Osteoblast (primary cell): ENCODE data around the gene OGFRL1. TPM values are rescaled to one million over a fixed set of nuclear protein-coding genes. Genes with fewer than 3 reads are reported as not detected.
A peak's percentile ranks its signal among the peaks of the same experiment; 100 is the strongest.

Experiments used
- DNase-seq: peaks from one replicate; pipeline ENCODE4 v3.0.0; 2011; ENCODE audit warnings: low spot score, mixed read lengths; ENCODE audit not compliant: insufficient read length; ENCODE audit errors: missing footprints
- H2AFZ ChIP-seq: 2 replicates; pipeline ENCODE4 v1.6.0; 2011; ENCODE audit warnings: mild to moderate bottlenecking, low read length
- H3K27ac ChIP-seq: 2 replicates; pipeline ENCODE4 v1.5.1; 2011; ENCODE audit warnings: mild to moderate bottlenecking, low read depth, low read length, moderate library complexity
- H3K27me3 ChIP-seq: 2 replicates; pipeline ENCODE4 v1.6.0; 2012; ENCODE audit warnings: mild to moderate bottlenecking, control low read depth, inconsistent platforms, low read length, moderate library complexity; ENCODE audit not compliant: insufficient read depth
- H3K36me3 ChIP-seq: 2 replicates; pipeline ENCODE4 v1.5.1; 2011; ENCODE audit warnings: mild to moderate bottlenecking, low read length, control low read depth, moderate library complexity; ENCODE audit not compliant: insufficient read depth
- H3K4me1 ChIP-seq: 2 replicates; pipeline ENCODE4 v1.5.1; 2011; ENCODE audit warnings: mild to moderate bottlenecking, low read length, control low read depth, moderate library complexity; ENCODE audit not compliant: insufficient read depth
- H3K4me2 ChIP-seq: 2 replicates; pipeline ENCODE4 v1.6.0; 2011; ENCODE audit warnings: mild to moderate bottlenecking, low read length; ENCODE audit not compliant: insufficient read depth
- H3K4me3 ChIP-seq: fragments of 200-600 bp; sonication (generic); 3 replicates; pipeline ENCODE4 v1.5.1; 2012; ENCODE audit warnings: mild to moderate bottlenecking, low read length, inconsistent platforms; ENCODE audit not compliant: insufficient read depth
- H3K79me2 ChIP-seq: 2 replicates; pipeline ENCODE4 v1.6.0; 2012; ENCODE audit warnings: mild to moderate bottlenecking, low read length, control low read depth, inconsistent platforms; ENCODE audit not compliant: insufficient read depth
- H3K9me3 ChIP-seq: 2 replicates; pipeline ENCODE4 v1.5.1; 2011; ENCODE audit warnings: low read depth, low read length, control low read depth
- H4K20me1 ChIP-seq: 2 replicates; pipeline ENCODE4 v1.6.0; 2012; ENCODE audit warnings: mild to moderate bottlenecking, low read length, control low read depth; ENCODE audit not compliant: insufficient read depth
- CTCF ChIP-seq: IDR thresholded peaks from 2 replicates; pipeline ENCODE4 v1.5.1; 2011; ENCODE audit warnings: mild to moderate bottlenecking, low read depth, low read length, moderate library complexity; ENCODE audit errors: extremely low read depth
- total RNA-seq: library from RNA; depleted of rRNA; stranded (reverse); fragments of >200 nt; gene quantifications from 2 replicates; pipeline ENCODE4 v1.2.3, GENCODE V29; 2012

The OGFRL1 gene
- total RNA-seq: 15.9 and 18.0 TPM in 2 replicates

- no peak for TF ChIP-seq CTCF
- peak within 1 kb of the TSS; percentile 87 for H2AFZ ChIP-seq
- no peaks in the 10 kb centered on the region for H3K36me3 ChIP-seq
- H3K79me2 ChIP-seq: peaks cover 33% of the 10 kb centered on the region
- peak within 1 kb of the TSS; percentile 82 for H3K4me3 ChIP-seq
- H3K4me2 ChIP-seq: peak within 1 kb of the TSS; percentile 88
- H3K4me1 ChIP-seq: peaks cover 9% of the 10 kb centered on the region
- H3K9me3 ChIP-seq: no peaks in the 10 kb centered on the region
- H4K20me1 ChIP-seq: no peaks in the 10 kb centered on the region
- DNase-seq: peak; percentile 99
- peak within 1 kb of the TSS; percentile 48 for H3K27ac ChIP-seq
- no peaks in the 10 kb centered on the region for H3K27me3 ChIP-seq
Measured at GRCh38 chr6:71288228-71289038, at the start of gene OGFRL1. OGFRL1 (plus strand) TSS chr6:71288811; CDS start chr6:71288937, 126 bp downstream.

- Histone ChIP-seq H3K4me2 (no peak overlapping the region), H2AFZ (no peak overlapping the region), H3K9me3 (no peaks in the 10 kb centered on the region), H3K27ac (no peak overlapping the region), H3K4me1 (peaks cover 3% of the 10 kb centered on the region), H3K4me3 (no peak overlapping the region), H3K27me3 (no peaks in the 10 kb centered on the region), H4K20me1 (no peaks in the 10 kb centered on the region), H3K36me3 (no peaks in the 10 kb centered on the region), H3K79me2 (no peaks in the 10 kb centered on the region)
- no peak for TF ChIP-seq CTCF
- no peak for DNase-seq
Measured at GRCh38 chr6:71239694-71240093, 48.9 kb upstream of the OGFRL1 start.

- no peaks in the 10 kb centered on the region for H4K20me1 ChIP-seq
- no peak overlapping the region for H2AFZ ChIP-seq
- no peak overlapping the region for H3K4me2 ChIP-seq
- H3K36me3 ChIP-seq: no peaks in the 10 kb centered on the region
- H3K27me3 ChIP-seq: no peaks in the 10 kb centered on the region
- no peaks in the 10 kb centered on the region for H3K79me2 ChIP-seq
- no peaks in the 10 kb centered on the region for H3K9me3 ChIP-seq
- DNase-seq: no peak
- peaks cover 26% of the 10 kb centered on the region for H3K4me1 ChIP-seq
- no peak overlapping the region for H3K27ac ChIP-seq
- H3K4me3 ChIP-seq: no peak overlapping the region
- TF ChIP-seq CTCF: no peak
Measured at GRCh38 chr6:71245265-71246049, 43.2 kb upstream of the OGFRL1 start.

GRCh38 chr6:71246596-71246995, 42.0 kb upstream of the OGFRL1 start:
- TF ChIP-seq CTCF: no peak
- Histone ChIP-seq H3K27ac (no peak overlapping the region), H3K36me3 (no peaks in the 10 kb centered on the region), H3K4me3 (no peak overlapping the region), H3K27me3 (no peaks in the 10 kb centered on the region), H4K20me1 (no peaks in the 10 kb centered on the region), H2AFZ (no peak overlapping the region), H3K9me3 (no peaks in the 10 kb centered on the region), H3K4me1 (peaks cover 31% of the 10 kb centered on the region), H3K79me2 (no peaks in the 10 kb centered on the region), H3K4me2 (no peak overlapping the region)
- no peak for DNase-seq
